Measurements from ENCODE around the gene FLCN. TPM values are rescaled to one million over a fixed set of nuclear protein-coding genes. Genes with fewer than 3 reads are reported as not detected.

FLCN gene
- total and polyA plus RNA-seq, 2 of the 13 experiments (the other 11 are each of a cell fraction or from before 2014, with no cell fraction given) = 16.6 to 24.9 TPM

DNA sequence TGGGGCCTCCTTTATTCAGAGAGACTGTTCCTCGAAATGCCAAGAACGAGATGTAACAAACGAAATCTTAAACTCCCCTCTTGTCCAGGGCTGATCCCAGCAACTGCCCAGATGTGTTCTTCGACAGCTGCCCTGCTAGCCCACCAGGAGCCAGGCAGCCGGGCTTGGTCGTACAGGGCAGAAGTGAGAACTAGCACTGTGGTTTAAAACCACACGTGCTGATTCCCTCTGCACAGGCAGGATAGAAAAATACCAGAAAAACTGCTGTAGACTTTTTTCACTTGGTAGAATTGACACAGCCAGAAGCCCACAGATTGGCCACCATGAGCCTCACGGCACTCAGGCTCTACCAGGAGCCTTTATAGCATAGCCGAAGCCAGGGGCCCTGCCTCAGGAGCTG is 64.0 kb downstream of the FLCN start:
- POLR2A ChIA-PET = no interaction called here
- FAIRE-seq (no peak), DNase-seq (ENCODE audit: low spot score) (no peak), ATAC-seq (no peak)
- TF ChIP-seq BCL6 (CRISPR knock-in tag; IDR thresholded peaks at IDR 0.05) = no peak
- TF ChIP-seq RBFOX2 (IDR thresholded peaks at IDR 0.05; ENCODE audit: low read depth, low read length) = no peak
- TF ChIP-seq CCDC6 (CRISPR knock-in tag; IDR thresholded peaks at IDR 0.05) = no peak
- no peak for TF ChIP-seq KDM4B (CRISPR knock-in tag; IDR thresholded peaks at IDR 0.05)
- TF ChIP-seq RAD51 (IDR thresholded peaks at IDR 0.05; ENCODE audit: borderline replicate concordance) = no peak
- TF ChIP-seq ZNF720 (CRISPR knock-in tag; IDR thresholded peaks at IDR 0.05) = no peak
- no peak for TF ChIP-seq REXO4 (CRISPR knock-in tag; IDR thresholded peaks at IDR 0.05; ENCODE audit: borderline replicate concordance)
- no peak for TF ChIP-seq ZNF562 (CRISPR knock-in tag; IDR thresholded peaks at IDR 0.05; ENCODE audit: borderline replicate concordance)
- no peak for TF ChIP-seq ZBTB43 (CRISPR knock-in tag; conservative IDR thresholded peaks at IDR 0.05)
- TF ChIP-seq AHR (CRISPR knock-in tag; IDR thresholded peaks at IDR 0.05) = no peak
- TF ChIP-seq ZNF792 (CRISPR knock-in tag; IDR thresholded peaks at IDR 0.05) = no peak
- no peak for TF ChIP-seq DRAP1 (CRISPR knock-in tag; IDR thresholded peaks at IDR 0.05)
- Histone ChIP-seq H3K9ac (ENCODE audit: insufficient read depth, low read depth, low read length) (no peak overlapping the region), H3K4me2 (ENCODE audit: low read depth, low read length) (no peak overlapping the region), H3K4me3 (replicated peaks in 1 of 3; ENCODE audit: insufficient read depth in 1 of 3, low read depth in 2 of 3, low read length in 3 of 3) (no peak overlapping the region), H3K4me1 (ENCODE audit: insufficient read depth, low read length) (no peaks in the 10 kb centered on the region), H3K9me3 (ENCODE audit: low read length) (no peaks in the 10 kb centered on the region), H3K27me3 (ENCODE audit: control insufficient read depth in 1 of 2, insufficient read depth in 2 of 2, low read length in 2 of 2) (no peaks in the 10 kb centered on the region), H2AFZ (ENCODE audit: low read length) (no peak overlapping the region), H3K79me2 (ENCODE audit: insufficient read depth, low read length) (no peaks in the 10 kb centered on the region), H4K20me1 (ENCODE audit: insufficient read depth, low read length) (no peaks in the 10 kb centered on the region), H3K27ac (ENCODE audit: extremely low read length, insufficient read depth, low read length) (no peak overlapping the region), H3K36me3 (replicated peaks in 1 of 2; ENCODE audit: control insufficient read depth in 1 of 2, insufficient read depth in 2 of 2, low read length in 2 of 2) (peaks cover 21 to 61% of the 10 kb centered on the region in 2 experiments; a peak in 4 of 5 replicates)
- WGBS (ENCODE audit: low lambda C conversion rate) = 96% methylated on average over 4 of the region's 9 CpGs
- in situ Hi-C loops (cut with HindIII; ENCODE audit: extremely low pct_ligation_motif_present, low pct_unique_long_range_greater_than_20kb) (no loop called here), intact Hi-C loops (cut with micrococcal nuclease; ENCODE audit: unreplicated experiment) (no loop called here)
- CTCF ChIA-PET (ENCODE audit: low intra/inter-chr PET ratio, low total read pairs) = no interaction called here
- no TSS peak for BruUV-seq (replicated peaks)
